DOHH2 (cell line): ENCODE data around the gene LRRTM2.

Source experiments
- CTCF ChIP-seq: fragments of 200-600 bp; sonication (generic); IDR thresholded peaks from one replicate; pipeline ENCODE4 v1.5.1; 2014; ENCODE audit warnings: antibody characterized with exemption, mild to moderate bottlenecking, low read depth, low read length; ENCODE audit not compliant: poor library complexity, severe bottlenecking
- EZH2phosphoT487 ChIP-seq: fragments of 200-600 bp; sonication (generic); IDR thresholded peaks from 2 replicates; pipeline ENCODE4 v1.6.1; 2017; ENCODE audit warnings: borderline replicate concordance, mild to moderate bottlenecking, antibody characterized with exemption, low read length, moderate library complexity, mixed read lengths

GRCh38 chr5:138840103-138840502, 35.0 kb downstream of the LRRTM2 start:
- TF ChIP-seq CTCF (no peak), EZH2phosphoT487 (no peak)
